Measurements from ENCODE around the gene CEP55.
A peak's percentile ranks its signal among the peaks of the same experiment; 100 is the strongest.

CEP55 gene

GRCh38 chr10:93566435-93567276 lies 70.2 kb downstream of the CEP55 start, which contains the start of gene FFAR4:
Gene FFAR4, plus strand, starts transcription at chr10:93566665. Its CDS starts 56 bp downstream, at chr10:93566721.
- DNase-seq (ENCODE audit: low spot score), result peak; percentile 39

- no peak for DNase-seq (ENCODE audit: low spot score)
Observed at GRCh38 chr10:93567277-93568104, 71.1 kb downstream of the CEP55 start.

DNA sequence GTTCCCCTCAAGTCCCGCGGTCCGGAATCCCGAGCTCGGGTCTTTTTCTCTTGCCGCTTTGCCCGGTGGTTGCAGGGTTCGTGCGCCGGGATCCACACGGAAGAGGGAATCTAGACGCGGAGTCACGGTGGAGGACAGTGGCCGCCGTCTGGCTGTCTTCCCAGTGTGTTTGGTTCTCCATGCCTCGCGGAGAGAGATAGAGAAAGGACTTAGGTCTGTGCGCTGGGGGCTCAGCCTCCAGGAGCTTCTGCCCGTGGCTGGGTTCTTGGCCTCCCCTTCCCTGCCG lies 71.6 kb downstream of the CEP55 start:
- peak; percentile 40 for DNase-seq (ENCODE audit: low spot score)

- DNase-seq (ENCODE audit: low spot score), result no peak
Observed at GRCh38 chr10:93570383-93570782, 74.0 kb downstream of the CEP55 start.

DNA sequence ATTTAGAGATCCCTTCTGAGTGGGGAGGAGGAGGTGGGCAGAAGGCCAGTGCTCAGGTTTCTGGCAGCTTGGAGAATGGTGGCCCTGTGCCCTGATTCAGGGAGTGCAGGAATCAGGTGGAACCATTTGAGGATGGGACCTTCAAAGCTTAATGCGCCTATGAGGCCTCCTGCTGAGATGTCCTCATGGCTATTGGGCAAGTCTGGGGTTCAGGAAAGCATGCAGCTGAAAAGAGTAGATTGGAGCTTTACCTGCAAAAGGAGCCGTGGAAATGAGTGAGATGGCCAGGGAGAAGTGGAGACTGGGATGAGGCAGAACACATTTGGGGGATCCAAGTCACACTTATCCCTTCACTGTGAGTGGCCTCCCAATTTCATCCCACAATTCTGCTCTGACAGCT lies 76.2 kb downstream of the CEP55 start:
- DNase-seq (ENCODE audit: low spot score), result no peak

GRCh38 chr10:93573051-93573909 lies 76.9 kb downstream of the CEP55 start:
- DNase-seq (ENCODE audit: low spot score), result no peak

DNA sequence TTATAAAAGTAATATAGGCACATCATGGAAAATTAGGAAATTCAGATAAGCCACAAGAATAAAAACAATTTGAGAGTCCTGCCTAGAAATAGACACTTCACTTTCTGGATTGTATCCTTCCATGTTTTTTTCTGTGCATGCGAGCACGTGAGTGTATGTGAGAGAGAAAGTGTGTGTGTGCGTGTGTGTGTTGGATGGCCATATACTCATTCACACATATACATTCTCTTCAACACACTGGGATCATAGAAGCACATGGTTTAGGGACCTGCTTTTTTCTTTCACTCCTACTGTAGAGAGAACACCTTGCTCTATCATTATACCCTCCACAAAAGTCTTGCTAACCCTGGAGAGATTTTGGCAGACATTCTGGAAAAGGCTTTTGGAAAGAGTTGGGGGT lies 77.5 kb downstream of the CEP55 start:
- no peak for DNase-seq (ENCODE audit: low spot score)

DNA sequence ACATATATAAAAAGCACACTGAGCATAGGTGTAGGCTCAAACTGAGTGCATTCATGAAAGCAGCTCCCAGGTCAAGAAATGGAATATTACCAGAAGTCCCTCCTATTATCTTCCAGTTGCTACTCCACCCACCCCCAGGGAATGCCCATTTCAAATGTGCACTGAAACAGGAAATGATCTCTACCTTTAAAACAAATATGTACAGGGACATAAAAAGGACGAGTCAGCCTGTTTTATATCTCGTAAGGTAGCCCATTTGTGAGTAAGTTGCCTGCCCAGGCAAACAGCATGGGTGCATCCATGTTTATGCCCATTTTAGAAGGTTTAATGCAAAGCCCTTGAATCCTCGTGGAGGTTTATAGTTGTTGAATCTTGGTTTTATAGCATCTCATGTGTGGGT lies 80.5 kb downstream of the CEP55 start:
- no peak for DNase-seq (ENCODE audit: low spot score)

DNA sequence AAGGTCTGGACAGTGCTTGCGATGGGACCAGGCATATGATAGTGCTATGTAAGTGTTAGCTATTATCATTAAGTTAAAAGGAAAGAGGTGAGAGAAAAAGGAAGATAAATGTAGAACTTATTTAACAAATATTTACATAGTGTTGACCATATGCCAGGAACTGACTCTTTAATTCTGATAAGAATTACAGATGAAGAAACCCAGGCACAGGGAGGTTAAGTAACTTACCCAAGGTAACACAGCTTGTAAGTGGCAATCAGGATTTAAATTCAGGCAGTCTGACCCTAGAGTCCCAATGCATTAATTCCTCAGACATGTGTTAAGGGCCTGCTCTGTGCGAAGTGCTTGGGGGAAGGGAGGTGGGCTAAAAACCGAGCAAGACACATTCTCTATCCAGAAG lies 81.2 kb downstream of the CEP55 start:
- DNase-seq (ENCODE audit: low spot score), result no peak

Measured in AG20443 (cell line).